OCI-LY7 (cell line): ENCODE data around the gene C2CD4D. TPM values are rescaled to one million over a fixed set of nuclear protein-coding genes. Genes with fewer than 3 reads are reported as not detected.

Experiments used
- BruUV-seq: library from RNA; stranded (reverse); fragments of 400-500 nt; replicated peaks from 2 replicates; lab custom pipeline; 2021; lab: Mats Ljungman, UMichigan
- CTCF ChIA-PET: fragments of 300-600 bp; sonication (Branson Sonifier 250); formaldehyde crosslinking; loops from one replicate; lab custom pipeline; 2022; ENCODE audit warnings: antibody characterized with exemption; ENCODE audit not compliant: unreplicated experiment; lab: Charles Lee
- POLR2A ChIA-PET: fragments of 300-600 bp; sonication (Branson Sonifier 250); formaldehyde crosslinking; loops from one replicate; lab custom pipeline; 2022; ENCODE audit warnings: antibody characterized with exemption; lab: Charles Lee
- DNase-seq: peaks from one replicate; pipeline ENCODE4 v3.0.0-alpha.2; 2015; ENCODE audit warnings: low spot score
- H2AFZ ChIP-seq: fragments of 200-600 bp; sonication (generic), shearing (Covaris generic); 2 replicates; pipeline ENCODE4 v1.6.1; 2014; ENCODE audit warnings: mild to moderate bottlenecking, antibody characterized with exemption, low read length, moderate library complexity
- H3K27ac ChIP-seq: fragments of 200-600 bp; sonication (generic); 2 replicates; pipeline ENCODE4 v1.5.1; 2014; ENCODE audit warnings: mixed run types, low read depth, mild to moderate bottlenecking, moderate library complexity, low read length, inconsistent platforms; ENCODE audit not compliant: poor library complexity, severe bottlenecking
- H3K36me3 ChIP-seq: fragments of 200-600 bp; sonication (generic); 2 replicates; pipeline ENCODE4 v1.6.1; 2014; ENCODE audit warnings: mild to moderate bottlenecking, antibody characterized with exemption, low read length, moderate library complexity, mixed read lengths; ENCODE audit not compliant: insufficient read depth
- H3K4me1 ChIP-seq: fragments of 200-600 bp; sonication (generic); 2 replicates; pipeline ENCODE4 v1.5.1; 2014; ENCODE audit warnings: mild to moderate bottlenecking, low read length; ENCODE audit not compliant: insufficient read depth, poor library complexity, severe bottlenecking
- H3K4me2 ChIP-seq: fragments of 200-600 bp; sonication (generic); 2 replicates; pipeline ENCODE4 v1.6.1; 2014; ENCODE audit warnings: mild to moderate bottlenecking, low read length
- H3K4me3 ChIP-seq: fragments of 200-600 bp; sonication (generic); 2 replicates; pipeline ENCODE4 v1.5.1; 2014; ENCODE audit warnings: mild to moderate bottlenecking, low read depth, low read length; ENCODE audit not compliant: poor library complexity, severe bottlenecking
- H3K79me2 ChIP-seq: fragments of 200-600 bp; sonication (generic); 2 replicates; pipeline ENCODE4 v1.6.1; 2016; ENCODE audit warnings: low read depth, mild to moderate bottlenecking, low read length, moderate library complexity, mixed read lengths; ENCODE audit not compliant: insufficient read depth
- H3K9me2 ChIP-seq: fragments of 200-600 bp; sonication (generic); 2 replicates; pipeline ENCODE4 v1.6.1; 2016; ENCODE audit warnings: mild to moderate bottlenecking, low read length, mixed read lengths; ENCODE audit not compliant: insufficient read depth
- H3K9me3 ChIP-seq: fragments of 200-600 bp; sonication (generic); 2 replicates; pipeline ENCODE4 v1.6.1; 2014; ENCODE audit warnings: mild to moderate bottlenecking, mixed run types, low read length, mixed read lengths
- H4K20me1 ChIP-seq: fragments of 200-600 bp; sonication (generic); 2 replicates; pipeline ENCODE4 v1.6.1; 2014; ENCODE audit warnings: mild to moderate bottlenecking, antibody characterized with exemption, low read length, moderate library complexity, mixed read lengths; ENCODE audit not compliant: insufficient read depth
- EZH2phosphoT487 ChIP-seq: fragments of 200-600 bp; sonication (generic); IDR thresholded peaks from 2 replicates; pipeline ENCODE4 v1.6.1; 2018; ENCODE audit warnings: low read depth, borderline replicate concordance, mild to moderate bottlenecking, mixed run types, antibody characterized with exemption, low read length, moderate library complexity, mixed read lengths
- intact Hi-C: fragments of 100-400 bp; cut with micrococcal nuclease; formaldehyde crosslinking; loops from one replicate; pipeline ENCODE4 v1.10.0; 2022; ENCODE audit not compliant: unreplicated experiment
- total RNA-seq, 2 experiments: library from RNA; depleted of rRNA in 1 of 2; stranded (reverse); fragments of >200 nt in 1 of 2; shearing (Covaris generic) in 1 of 2; gene quantifications; 2 replicates each; pipeline ENCODE4 v1.2.3, GENCODE V29; 2014 to 2022
- TF ChIP-seq, protein P1 (sequence below): fragments of 200-600 bp; sonication (generic); conservative IDR thresholded peaks from 2 replicates; pipeline ENCODE4 v1.5.1; 2014; ENCODE audit warnings: mild to moderate bottlenecking, antibody characterized with exemption, low read length, moderate library complexity, mixed read lengths

C2CD4D gene
- total RNA-seq, 2 experiments from 2014 or later: not detected

DNA sequence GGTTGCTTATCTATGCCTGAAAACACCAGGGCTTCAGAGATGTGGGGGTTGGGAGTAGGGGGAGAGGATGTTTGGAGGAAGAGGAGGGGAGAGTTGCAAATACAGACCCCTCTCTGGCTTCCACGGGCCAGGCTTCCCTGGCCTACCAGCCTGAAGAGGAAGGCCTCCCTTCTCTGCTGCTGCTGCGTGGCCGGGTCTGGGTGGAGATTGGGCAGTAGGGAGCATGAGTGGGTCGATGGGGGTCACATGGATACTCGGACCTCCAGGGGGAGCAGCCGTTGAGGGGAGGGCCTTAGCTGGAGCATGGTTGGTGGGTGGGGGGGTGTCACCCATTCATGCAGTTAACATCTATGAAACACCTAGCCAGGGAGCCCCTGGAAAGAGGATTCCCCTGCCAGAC is 9.6 kb downstream of the C2CD4D start:
- Histone ChIP-seq H3K4me1 (peaks cover 11% of the 10 kb centered on the region), H3K4me3 (no peak overlapping the region), H2AFZ (no peak overlapping the region), H4K20me1 (no peaks in the 10 kb centered on the region), H3K27ac (no peak overlapping the region), H3K36me3 (no peaks in the 10 kb centered on the region), H3K9me3 (no peaks in the 10 kb centered on the region), H3K4me2 (no peak overlapping the region), H3K79me2 (no peaks in the 10 kb centered on the region), H3K9me2 (no peaks in the 10 kb centered on the region)
- no TSS peak for BruUV-seq
- POLR2A ChIA-PET: no interaction called here
- no peak for DNase-seq
- CTCF ChIA-PET: interaction anchor here (0.6 kb wide), 2 partner anchors 10 to 236 kb away, joined by 4 to 13 read pairs; no protein-coding TSS in a partner anchor
- TF ChIP-seq, protein P1, sequence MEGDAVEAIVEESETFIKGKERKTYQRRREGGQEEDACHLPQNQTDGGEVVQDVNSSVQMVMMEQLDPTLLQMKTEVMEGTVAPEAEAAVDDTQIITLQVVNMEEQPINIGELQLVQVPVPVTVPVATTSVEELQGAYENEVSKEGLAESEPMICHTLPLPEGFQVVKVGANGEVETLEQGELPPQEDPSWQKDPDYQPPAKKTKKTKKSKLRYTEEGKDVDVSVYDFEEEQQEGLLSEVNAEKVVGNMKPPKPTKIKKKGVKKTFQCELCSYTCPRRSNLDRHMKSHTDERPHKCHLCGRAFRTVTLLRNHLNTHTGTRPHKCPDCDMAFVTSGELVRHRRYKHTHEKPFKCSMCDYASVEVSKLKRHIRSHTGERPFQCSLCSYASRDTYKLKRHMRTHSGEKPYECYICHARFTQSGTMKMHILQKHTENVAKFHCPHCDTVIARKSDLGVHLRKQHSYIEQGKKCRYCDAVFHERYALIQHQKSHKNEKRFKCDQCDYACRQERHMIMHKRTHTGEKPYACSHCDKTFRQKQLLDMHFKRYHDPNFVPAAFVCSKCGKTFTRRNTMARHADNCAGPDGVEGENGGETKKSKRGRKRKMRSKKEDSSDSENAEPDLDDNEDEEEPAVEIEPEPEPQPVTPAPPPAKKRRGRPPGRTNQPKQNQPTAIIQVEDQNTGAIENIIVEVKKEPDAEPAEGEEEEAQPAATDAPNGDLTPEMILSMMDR: no peak
- TF ChIP-seq EZH2phosphoT487: no peak
- intact Hi-C loops: loop anchor here (5.0 kb wide), 1 partner anchor 388 kb away; no protein-coding TSS in a partner anchor

DNA sequence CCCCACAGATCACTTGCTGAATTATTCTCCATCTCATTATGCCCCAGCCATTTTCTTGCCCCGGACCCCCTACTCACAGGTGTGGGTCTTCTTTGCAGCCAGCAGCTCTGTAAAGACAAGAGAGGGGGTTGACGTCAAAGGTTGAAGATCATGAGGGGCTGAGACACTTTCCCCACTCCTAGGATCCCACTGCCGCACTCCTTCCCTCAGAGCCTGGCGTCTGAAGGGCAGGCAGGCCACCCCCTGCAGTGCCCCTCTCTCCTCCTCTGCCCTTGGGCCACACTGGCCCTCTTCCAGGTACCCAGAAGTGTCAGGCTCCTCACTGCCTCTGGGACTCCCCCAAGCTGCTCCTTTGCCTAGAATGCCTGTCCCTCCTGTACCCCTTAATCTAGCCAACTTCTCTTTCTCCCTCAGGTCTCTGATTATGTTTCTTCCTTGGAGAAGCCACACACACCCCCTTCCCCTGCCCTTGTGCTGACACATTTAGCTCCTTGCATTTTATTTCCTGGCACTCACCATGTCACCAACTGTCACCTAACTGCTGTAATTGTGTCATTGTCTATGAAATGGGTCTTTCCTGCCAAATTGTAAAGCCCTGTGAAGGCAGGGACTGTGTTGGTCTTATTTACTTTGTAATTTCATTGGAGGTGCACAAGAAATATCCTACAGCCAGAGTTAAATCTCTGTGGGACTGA is 10.1 kb downstream of the C2CD4D start:
- H3K79me2 ChIP-seq: no peaks in the 10 kb centered on the region
- TF ChIP-seq EZH2phosphoT487: no peak
- TF ChIP-seq, protein P1: no peak
- H3K9me3 ChIP-seq: no peaks in the 10 kb centered on the region
- H3K4me2 ChIP-seq: no peak overlapping the region
- H3K36me3 ChIP-seq: no peaks in the 10 kb centered on the region
- no peak overlapping the region for H3K4me3 ChIP-seq
- no peaks in the 10 kb centered on the region for H3K9me2 ChIP-seq
- CTCF ChIA-PET: no interaction called here
- H3K4me1 ChIP-seq: peaks cover 11% of the 10 kb centered on the region
- H2AFZ ChIP-seq: no peak overlapping the region
- DNase-seq: no peak
- POLR2A ChIA-PET: no interaction called here
- no peaks in the 10 kb centered on the region for H4K20me1 ChIP-seq
- H3K27ac ChIP-seq: no peak overlapping the region
- BruUV-seq: no TSS peak
- intact Hi-C loops: loop anchor here (5.0 kb wide), 1 partner anchor 387 kb away; no protein-coding TSS in a partner anchor

DNA sequence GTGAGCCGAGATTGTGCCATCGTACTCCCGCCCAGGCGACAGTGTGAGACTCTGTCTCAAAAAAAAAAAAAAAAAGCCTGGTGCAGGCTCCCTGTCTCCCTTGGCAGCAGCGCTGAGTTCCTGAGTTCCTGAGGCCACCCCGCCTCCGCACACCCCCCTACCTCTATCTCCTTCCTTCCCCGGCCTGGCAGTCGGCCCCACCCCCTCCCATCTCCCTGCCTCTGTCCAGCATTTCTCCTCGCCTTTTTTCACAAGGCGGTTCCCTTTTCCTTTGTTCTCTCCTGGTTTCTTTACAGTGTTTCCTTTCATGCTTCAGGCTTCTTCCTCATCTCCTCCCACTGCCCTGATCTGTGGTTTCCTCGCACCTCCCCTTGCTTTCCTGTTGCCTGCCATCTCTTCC is 10.7 kb downstream of the C2CD4D start:
- H3K9me3 ChIP-seq: no peaks in the 10 kb centered on the region
- intact Hi-C loops: no loop called here
- ChIA-PET POLR2A (no interaction called here), CTCF (interaction anchor here (0.7 kb wide), 1 partner anchor 87 kb away, joined by 3 read pairs; no protein-coding TSS in a partner anchor)
- H3K27ac ChIP-seq: no peak overlapping the region
- no peak overlapping the region for H3K4me2 ChIP-seq
- no peak for TF ChIP-seq EZH2phosphoT487
- H4K20me1 ChIP-seq: no peaks in the 10 kb centered on the region
- H3K79me2 ChIP-seq: no peaks in the 10 kb centered on the region
- no peaks in the 10 kb centered on the region for H3K9me2 ChIP-seq
- H3K4me1 ChIP-seq: peaks cover 11% of the 10 kb centered on the region
- H3K36me3 ChIP-seq: no peaks in the 10 kb centered on the region
- H2AFZ ChIP-seq: no peak overlapping the region
- no TSS peak for BruUV-seq
- DNase-seq: no peak
- no peak overlapping the region for H3K4me3 ChIP-seq
